ENCODE data around the gene NCOA3. TPM values are rescaled to one million over a fixed set of nuclear protein-coding genes. Genes with fewer than 3 reads are reported as not detected.
A peak's percentile ranks its signal among the peaks of the same experiment; 100 is the strongest.

Gene NCOA3
- total RNA-seq, 1 donor from 2014 or later = 42.8 TPM

- no peaks in the 10 kb centered on the region for H3K4me1 Mint-ChIP-seq (ENCODE audit: low read depth)
- H3K27me3 Mint-ChIP-seq = no peaks in the 10 kb centered on the region
- TF ChIP-seq CTCF (IDR thresholded peaks at IDR 0.05; ENCODE audit: unreplicated experiment) = no peak
- no peak overlapping the region for H3K4me3 Mint-ChIP-seq (ENCODE audit: low read depth)
- peaks cover 26% of the 10 kb centered on the region for H3K9me3 Mint-ChIP-seq (ENCODE audit: low read depth)
- peaks cover 40% of the 10 kb centered on the region for H3K36me3 Mint-ChIP-seq (ENCODE audit: insufficient read depth)
- DNase-seq (ENCODE audit: low spot score, unreplicated experiment) = no peak
- H3K27ac Mint-ChIP-seq = peak overlapping the region; percentile 77
Measured at GRCh38 chr20:47521059-47521808, 19.5 kb downstream of the NCOA3 start.

- Mint-ChIP-seq H3K27ac (peak overlapping the region; percentile 42), H3K36me3 (ENCODE audit: insufficient read depth) (peaks cover 45% of the 10 kb centered on the region), H3K9me3 (ENCODE audit: low read depth) (peaks cover 36% of the 10 kb centered on the region), H3K27me3 (no peaks in the 10 kb centered on the region), H3K4me1 (ENCODE audit: low read depth) (no peaks in the 10 kb centered on the region), H3K4me3 (ENCODE audit: low read depth) (no peak overlapping the region)
- no peak for DNase-seq (ENCODE audit: low spot score, unreplicated experiment)
- no peak for TF ChIP-seq CTCF (IDR thresholded peaks at IDR 0.05; ENCODE audit: unreplicated experiment)
Measured at GRCh38 chr20:47524015-47524784, 22.5 kb downstream of the NCOA3 start.

GRCh38 chr20:47527004-47527800 is 25.5 kb downstream of the NCOA3 start:
- peaks cover 4% of the 10 kb centered on the region for H3K4me1 Mint-ChIP-seq (ENCODE audit: low read depth)
- no peak overlapping the region for H3K4me3 Mint-ChIP-seq (ENCODE audit: low read depth)
- H3K9me3 Mint-ChIP-seq (ENCODE audit: low read depth) = peaks cover 20% of the 10 kb centered on the region
- H3K36me3 Mint-ChIP-seq (ENCODE audit: insufficient read depth) = peaks cover 28% of the 10 kb centered on the region
- DNase-seq (ENCODE audit: low spot score, unreplicated experiment) = no peak
- H3K27ac Mint-ChIP-seq = peak overlapping the region; percentile 88
- no peaks in the 10 kb centered on the region for H3K27me3 Mint-ChIP-seq
- no peak for TF ChIP-seq CTCF (IDR thresholded peaks at IDR 0.05; ENCODE audit: unreplicated experiment)

GRCh38 chr20:47529840-47530239 is 28.2 kb downstream of the NCOA3 start:
- H3K4me1 Mint-ChIP-seq (ENCODE audit: low read depth) = peaks cover 4% of the 10 kb centered on the region
- H3K4me3 Mint-ChIP-seq (ENCODE audit: low read depth) = no peak overlapping the region
- DNase-seq (ENCODE audit: low spot score, unreplicated experiment) = no peak
- H3K36me3 Mint-ChIP-seq (ENCODE audit: insufficient read depth) = peaks cover 16% of the 10 kb centered on the region
- H3K27me3 Mint-ChIP-seq = no peaks in the 10 kb centered on the region
- no peak overlapping the region for H3K27ac Mint-ChIP-seq
- peaks cover 9% of the 10 kb centered on the region for H3K9me3 Mint-ChIP-seq (ENCODE audit: low read depth)
- no peak for TF ChIP-seq CTCF (IDR thresholded peaks at IDR 0.05; ENCODE audit: unreplicated experiment)

GRCh38 chr20:47531458-47531857 is 29.8 kb downstream of the NCOA3 start:
- H3K27ac Mint-ChIP-seq = peak overlapping the region; percentile 29

More at GRCh38 chr20:47531458-47531857, 29.8 kb downstream of the NCOA3 start:
- peaks cover 4% of the 10 kb centered on the region for H3K4me1 Mint-ChIP-seq (ENCODE audit: low read depth)
- peaks cover 14% of the 10 kb centered on the region for H3K36me3 Mint-ChIP-seq (ENCODE audit: insufficient read depth)
- no peaks in the 10 kb centered on the region for H3K27me3 Mint-ChIP-seq
- DNase-seq (ENCODE audit: low spot score, unreplicated experiment) = no peak
- no peak overlapping the region for H3K4me3 Mint-ChIP-seq (ENCODE audit: low read depth)
- TF ChIP-seq CTCF (IDR thresholded peaks at IDR 0.05; ENCODE audit: unreplicated experiment) = no peak
- H3K9me3 Mint-ChIP-seq (ENCODE audit: low read depth) = peaks cover 9% of the 10 kb centered on the region
